HG03039 (cell line): Measurements from ENCODE around the gene MMP13.
"Not testable (repeated sequence)": the region's sequence is repeated elsewhere in the genome, so short reads cannot be mapped to it uniquely, and the experiment has no call there.

Experiments
- ATAC-seq: cut with Tn5 transposase; IDR thresholded peaks from one replicate; pipeline ENCODE4 v1.9.1; 2021; ENCODE audit warnings: mild to moderate bottlenecking, moderate library complexity; ENCODE audit not compliant: unreplicated experiment

Gene MMP13

DNA sequence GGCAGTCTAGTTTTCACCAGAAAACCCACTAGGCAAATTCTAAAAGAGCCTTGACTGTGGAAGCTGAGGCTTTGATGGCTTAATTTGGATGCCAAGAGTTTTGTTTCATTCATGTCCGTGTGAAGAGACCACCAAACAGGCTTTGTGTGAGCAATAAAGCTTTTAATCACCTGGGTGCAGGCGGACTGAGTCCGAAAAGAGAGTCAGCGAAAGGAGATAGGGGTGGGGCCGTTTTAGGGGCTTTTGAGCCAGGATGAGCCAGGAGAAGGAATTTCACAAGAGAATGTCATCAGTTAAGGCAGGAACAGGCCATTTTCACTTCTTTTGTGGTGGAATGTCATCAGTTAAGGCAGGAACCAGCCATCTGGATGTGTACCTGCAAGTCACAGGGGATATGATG lies 51.6 kb downstream of the MMP13 start:
- ATAC-seq: not testable (repeated sequence)

DNA sequence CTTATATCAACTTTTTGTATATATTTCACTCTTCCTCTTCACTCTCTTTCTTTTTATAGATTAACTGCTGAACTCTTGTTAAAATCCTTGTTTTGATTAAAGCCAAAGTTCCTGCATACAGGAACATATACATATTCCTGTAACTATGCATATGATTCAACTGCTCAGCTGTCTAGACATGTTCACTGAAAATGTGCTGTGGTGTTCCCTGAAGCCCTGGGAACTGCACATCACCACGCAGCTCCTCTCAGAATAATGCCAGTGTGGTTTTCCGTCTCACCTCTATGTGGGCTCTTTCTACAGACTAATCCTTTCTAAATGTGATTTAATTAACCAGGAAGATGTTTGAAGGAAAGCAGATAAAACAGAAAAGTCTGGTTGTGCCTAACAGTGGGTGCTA lies 55.2 kb downstream of the MMP13 start:
- no peak for ATAC-seq
